Trophoblast cell (in vitro differentiated cells and primary cell): ENCODE measurements around the gene SORCS3.
"Not testable (repeated sequence)": the region's sequence is repeated elsewhere in the genome, so short reads cannot be mapped to it uniquely, and the experiment has no call there.

Experiments
- DNase-seq, 2 donors: peaks; one replicate each; pipeline ENCODE4 v3.0.0-alpha.2; 2016
- H2AFZ ChIP-seq: 2 replicates; pipeline ENCODE4 v1.6.1; 2013; ENCODE audit warnings: low read length, moderate library complexity, mild to moderate bottlenecking; ENCODE audit not compliant: insufficient read depth, poor library complexity
- H2AK5ac ChIP-seq: 2 replicates; pipeline ENCODE4 v1.6.1; 2013; ENCODE audit warnings: mild to moderate bottlenecking, low read length
- H2BK120ac ChIP-seq: 2 replicates; pipeline ENCODE4 v1.6.1; 2013; ENCODE audit warnings: low read length, mild to moderate bottlenecking, moderate library complexity; ENCODE audit not compliant: insufficient read depth, poor library complexity
- H2BK12ac ChIP-seq: 2 replicates; pipeline ENCODE4 v1.6.1; 2013; ENCODE audit warnings: mild to moderate bottlenecking, low read length, moderate library complexity
- H2BK5ac ChIP-seq: 2 replicates; pipeline ENCODE4 v1.6.1; 2013; ENCODE audit warnings: low read length, low read depth, moderate library complexity, mild to moderate bottlenecking; ENCODE audit not compliant: poor library complexity
- H3K14ac ChIP-seq: 2 replicates; pipeline ENCODE4 v1.6.1; 2013; ENCODE audit warnings: mild to moderate bottlenecking, low read length
- H3K18ac ChIP-seq: 2 replicates; pipeline ENCODE4 v1.6.1; 2013; ENCODE audit warnings: mild to moderate bottlenecking, low read length
- H3K23ac ChIP-seq: 2 replicates; pipeline ENCODE4 v1.6.1; 2013; ENCODE audit warnings: low read length
- H3K27ac ChIP-seq: 2 replicates; pipeline ENCODE4 v1.5.1; 2013; ENCODE audit warnings: low read depth, mild to moderate bottlenecking, inconsistent platforms, low read length, moderate library complexity
- H3K27me3 ChIP-seq: 2 replicates; pipeline ENCODE4 v1.6.1; 2013; ENCODE audit warnings: inconsistent platforms, mild to moderate bottlenecking, low read length, moderate library complexity; ENCODE audit not compliant: insufficient read depth
- H3K36me3 ChIP-seq, 2 experiments: 1 replicate in 1 of 2; 2 replicates in 1 of 2; pipeline ENCODE4 v1.6.1; 2013; ENCODE audit warnings: low read length in 2 of 2, mild to moderate bottlenecking in 2 of 2, moderate library complexity in 1 of 2; ENCODE audit not compliant: insufficient read depth in 2 of 2, control insufficient read depth in 1 of 2
- H3K4ac ChIP-seq: 2 replicates; pipeline ENCODE4 v1.6.1; 2013; ENCODE audit warnings: low read depth, mild to moderate bottlenecking, low read length, moderate library complexity
- H3K4me1 ChIP-seq, 2 experiments: 1 replicate in 1 of 2; 2 replicates in 1 of 2; pipeline ENCODE4 v1.6.1; 2013; ENCODE audit warnings: low read length in 2 of 2, mild to moderate bottlenecking in 2 of 2, moderate library complexity in 1 of 2; ENCODE audit not compliant: insufficient read depth in 2 of 2, control insufficient read depth in 1 of 2
- H3K4me2 ChIP-seq: 2 replicates; pipeline ENCODE4 v1.6.1; 2013; ENCODE audit warnings: inconsistent platforms, mild to moderate bottlenecking, low read length, moderate library complexity
- H3K4me3 ChIP-seq: 2 replicates; pipeline ENCODE4 v1.5.1; 2013; ENCODE audit warnings: mild to moderate bottlenecking, low read depth, low read length, inconsistent platforms
- H3K79me1 ChIP-seq: one replicate; pipeline ENCODE4 v1.6.1; 2013; ENCODE audit warnings: low read length
- H3K79me2 ChIP-seq: 2 replicates; pipeline ENCODE4 v1.6.1; 2013; ENCODE audit warnings: low read length, mild to moderate bottlenecking; ENCODE audit not compliant: control insufficient read depth, insufficient read depth, poor library complexity
- H3K9ac ChIP-seq: 2 replicates; pipeline ENCODE4 v1.6.1; 2013; ENCODE audit warnings: mild to moderate bottlenecking, low read length
- H3K9me3 ChIP-seq: 2 replicates; pipeline ENCODE4 v1.6.1; 2013; ENCODE audit warnings: low read depth, mild to moderate bottlenecking, control low read depth, inconsistent platforms, low read length; ENCODE audit not compliant: insufficient read depth
- H4K12ac ChIP-seq: 2 replicates; pipeline ENCODE4 v1.6.1; 2013; ENCODE audit warnings: low read depth, mild to moderate bottlenecking, low read length, moderate library complexity
- H4K8ac ChIP-seq: 2 replicates; pipeline ENCODE4 v1.6.1; 2013; ENCODE audit warnings: low read depth, mild to moderate bottlenecking, low read length, moderate library complexity
- H4K91ac ChIP-seq: one replicate; pipeline ENCODE4 v1.6.1; 2013; ENCODE audit warnings: low read depth, mild to moderate bottlenecking, low read length, moderate library complexity
- WGBS: extraction: QIAGEN DNeasy Blood & Tissue Kit; methylation state at CpG from one replicate; pipeline ENCODE4 v1.1.7; 2013; ENCODE audit warnings: missing lambda C conversion rate; ENCODE audit not compliant: insufficient read length, insufficient coverage; ENCODE audit errors: extremely low coverage; 5-methylcytosine and 5-hydroxymethylcytosine counted together

SORCS3 gene

DNA sequence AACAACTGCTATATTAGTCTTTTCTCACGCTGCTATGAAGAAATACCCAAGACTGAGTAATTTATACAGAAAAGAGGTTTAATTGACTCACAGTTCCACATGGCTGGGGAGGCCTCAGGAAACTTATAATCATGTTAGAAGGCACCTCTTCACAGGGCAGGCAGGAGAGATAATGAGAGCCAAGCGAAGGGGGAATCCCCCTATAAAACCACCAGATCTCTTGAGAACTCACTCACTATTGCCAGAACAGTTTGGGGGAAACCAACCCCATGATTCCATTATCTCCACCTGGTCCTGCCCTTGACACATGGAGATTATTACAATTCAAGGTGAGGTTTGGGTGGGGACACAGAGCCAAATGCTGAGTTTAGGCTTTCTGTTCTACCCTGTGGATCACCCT lies 89.5 kb downstream of the SORCS3 start:
- H3K79me1 ChIP-seq, DNase-seq, H3K14ac ChIP-seq, H2BK120ac ChIP-seq, H3K4me1 ChIP-seq, H2BK5ac ChIP-seq, H3K4me2 ChIP-seq, H4K91ac ChIP-seq, H2BK12ac ChIP-seq, H2AFZ ChIP-seq, H3K27me3 ChIP-seq, H4K8ac ChIP-seq, H3K27ac ChIP-seq, H2AK5ac ChIP-seq, H3K23ac ChIP-seq, H3K36me3 ChIP-seq, H3K9ac ChIP-seq, H3K18ac ChIP-seq, H4K12ac ChIP-seq, H3K79me2 ChIP-seq, H3K4ac ChIP-seq, H3K4me3 ChIP-seq, H3K9me3 ChIP-seq: not testable (repeated sequence)
- no CpG with 5 or more reads among the region's 2 CpGs for WGBS

DNA sequence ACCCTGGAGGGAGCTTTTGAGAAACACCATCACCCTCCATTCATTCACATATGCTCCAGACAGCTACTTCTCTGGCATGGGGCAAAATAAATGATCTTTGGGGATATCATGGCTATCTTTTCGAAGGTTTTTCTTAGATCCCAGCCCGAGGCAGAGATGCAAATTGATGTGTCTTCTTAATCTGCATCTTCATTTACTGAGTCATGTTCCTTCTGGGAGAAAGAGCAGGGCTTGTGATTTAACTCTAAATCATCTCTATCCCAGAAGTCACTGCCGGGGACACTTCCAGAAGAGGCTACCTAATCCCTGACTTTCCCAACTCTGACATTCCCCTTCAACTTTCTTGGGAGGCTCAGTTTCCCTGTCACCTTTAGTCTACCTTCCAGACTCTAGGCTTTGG lies 90.1 kb downstream of the SORCS3 start:
- H4K91ac ChIP-seq = no peak overlapping the region
- H3K18ac ChIP-seq = no peak overlapping the region
- WGBS = no CpG with 5 or more reads among the region's 3 CpGs
- H2AFZ ChIP-seq = no peak overlapping the region
- no peak overlapping the region for H4K12ac ChIP-seq
- no peak overlapping the region for H3K14ac ChIP-seq
- no peak overlapping the region for H3K27ac ChIP-seq
- no peak overlapping the region for H3K9ac ChIP-seq
- H3K23ac ChIP-seq = no peak overlapping the region
- peaks cover 0 to 6% of the 10 kb centered on the region in 2 experiments for H3K4me1 ChIP-seq
- H3K9me3 ChIP-seq = peaks cover 2% of the 10 kb centered on the region
- H3K4me2 ChIP-seq = no peak overlapping the region
- H4K8ac ChIP-seq = no peak overlapping the region
- no peak for DNase-seq
- no peaks in the 10 kb centered on the region for H3K27me3 ChIP-seq
- no peaks in the 10 kb centered on the region for H3K36me3 ChIP-seq
- H3K4me3 ChIP-seq = no peak overlapping the region
- H2BK12ac ChIP-seq = no peak overlapping the region
- no peak overlapping the region for H2BK120ac ChIP-seq
- no peaks in the 10 kb centered on the region for H3K79me1 ChIP-seq
- no peak overlapping the region for H2AK5ac ChIP-seq
- no peak overlapping the region for H3K4ac ChIP-seq
- no peaks in the 10 kb centered on the region for H3K79me2 ChIP-seq
- H2BK5ac ChIP-seq = no peak overlapping the region

DNA sequence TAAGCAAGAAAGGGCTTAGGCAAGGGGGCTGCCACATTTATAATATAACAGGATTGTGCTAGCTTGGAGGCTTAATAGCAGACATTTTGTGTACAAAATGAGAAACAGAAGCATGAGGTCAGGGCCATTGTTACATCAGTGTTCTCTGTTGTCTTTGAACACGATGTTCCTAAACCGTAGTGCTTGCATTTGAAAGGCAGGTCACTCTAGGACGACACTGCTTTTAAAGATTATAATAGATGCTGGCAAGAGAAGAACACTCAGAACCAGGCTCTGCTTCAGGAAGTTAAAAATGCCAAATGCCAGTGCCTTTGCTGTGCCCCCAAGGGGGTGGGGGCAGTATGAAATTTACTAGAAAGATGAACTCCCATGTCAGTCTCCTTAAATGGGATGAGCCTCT lies 91.1 kb downstream of the SORCS3 start:
- no peaks in the 10 kb centered on the region for H3K27me3 ChIP-seq
- no peaks in the 10 kb centered on the region for H3K79me2 ChIP-seq
- no peak overlapping the region for H3K4ac ChIP-seq
- no peaks in the 10 kb centered on the region for H3K79me1 ChIP-seq
- no peaks in the 10 kb centered on the region for H3K9me3 ChIP-seq
- WGBS = no CpG with 5 or more reads among the region's 3 CpGs
- no peak overlapping the region for H2AFZ ChIP-seq
- H3K4me3 ChIP-seq = no peak overlapping the region
- no peak overlapping the region for H4K91ac ChIP-seq
- no peak overlapping the region for H3K18ac ChIP-seq
- no peak overlapping the region for H4K12ac ChIP-seq
- H2BK120ac ChIP-seq = no peak overlapping the region
- no peak overlapping the region for H3K14ac ChIP-seq
- H2AK5ac ChIP-seq = no peak overlapping the region
- H3K36me3 ChIP-seq = no peaks in the 10 kb centered on the region
- H2BK5ac ChIP-seq = no peak overlapping the region
- H3K4me2 ChIP-seq = no peak overlapping the region
- no peak overlapping the region for H2BK12ac ChIP-seq
- no peak overlapping the region for H3K27ac ChIP-seq
- DNase-seq = no peak
- H4K8ac ChIP-seq = no peak overlapping the region
- H3K9ac ChIP-seq = no peak overlapping the region
- peaks cover 0 to 6% of the 10 kb centered on the region in 2 experiments for H3K4me1 ChIP-seq
- H3K23ac ChIP-seq = no peak overlapping the region

DNA sequence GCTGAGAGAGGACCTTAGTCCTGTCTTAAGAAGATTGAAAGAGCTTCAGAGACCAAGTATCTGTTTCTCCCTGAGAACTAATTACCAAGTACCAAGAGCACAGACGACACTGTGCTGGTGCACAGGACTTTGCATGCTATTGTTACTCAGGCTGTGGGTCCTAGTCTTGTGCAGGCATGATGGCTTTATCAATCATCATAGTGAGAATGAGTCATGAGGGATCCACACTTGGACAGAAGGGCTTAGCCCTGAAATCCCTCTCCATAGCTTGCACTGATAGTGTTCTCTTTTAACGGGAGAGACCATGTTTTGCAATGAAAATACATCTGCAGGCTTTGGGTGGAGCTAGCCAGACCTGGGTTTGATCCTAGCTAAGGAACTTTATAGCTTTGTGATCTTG lies 93.3 kb downstream of the SORCS3 start:
- no peak overlapping the region for H3K9ac ChIP-seq
- H3K14ac ChIP-seq = no peak overlapping the region
- no peak overlapping the region for H3K23ac ChIP-seq
- H3K27ac ChIP-seq = no peak overlapping the region
- H4K8ac ChIP-seq = no peak overlapping the region
- H3K36me3 ChIP-seq = no peaks in the 10 kb centered on the region
- H3K79me1 ChIP-seq = no peaks in the 10 kb centered on the region
- no peak overlapping the region for H2BK12ac ChIP-seq
- H2BK5ac ChIP-seq = no peak overlapping the region
- H2AK5ac ChIP-seq = no peak overlapping the region
- no peaks in the 10 kb centered on the region for H3K27me3 ChIP-seq
- H2BK120ac ChIP-seq = no peak overlapping the region
- no peaks in the 10 kb centered on the region for H3K79me2 ChIP-seq
- H3K4me1 ChIP-seq = peaks cover 0 to 6% of the 10 kb centered on the region in 2 experiments
- no peak overlapping the region for H4K12ac ChIP-seq
- DNase-seq = no peak
- no peak overlapping the region for H3K18ac ChIP-seq
- no peak overlapping the region for H4K91ac ChIP-seq
- H3K9me3 ChIP-seq = no peaks in the 10 kb centered on the region
- no peak overlapping the region for H3K4me3 ChIP-seq
- H3K4me2 ChIP-seq = no peak overlapping the region
- H2AFZ ChIP-seq = no peak overlapping the region
- WGBS = no CpG with 5 or more reads among the region's 2 CpGs
- H3K4ac ChIP-seq = no peak overlapping the region
